HFFc6 (cell line): ENCODE results near the gene SLC26A6. TPM values are rescaled to one million over a fixed set of nuclear protein-coding genes. Genes with fewer than 3 reads are reported as not detected.

Experiments used
- DNase-seq: peaks from one replicate; pipeline ENCODE4 v3.0.0-alpha.2; 2018
- H3K27ac Mint-ChIP-seq: 2 replicates; pipeline ENCODE4 v1.8.0; 2020; ENCODE audit warnings: mild to moderate bottlenecking, mixed read lengths
- H3K27me3 Mint-ChIP-seq: 2 replicates; pipeline ENCODE4 v1.8.0; 2021; ENCODE audit warnings: mild to moderate bottlenecking, moderate library complexity, mixed read lengths; ENCODE audit not compliant: insufficient read depth
- H3K36me3 Mint-ChIP-seq: 2 replicates; pipeline ENCODE4 v1.8.0; 2021; ENCODE audit warnings: low read depth, mixed read lengths
- H3K4me1 Mint-ChIP-seq: 2 replicates; pipeline ENCODE4 v1.8.0; 2020; ENCODE audit warnings: low read depth, mixed read lengths
- H3K4me3 Mint-ChIP-seq: 2 replicates; pipeline ENCODE4 v1.8.0; 2020; ENCODE audit warnings: mild to moderate bottlenecking, moderate library complexity, mixed read lengths
- H3K9me3 Mint-ChIP-seq: 2 replicates; pipeline ENCODE4 v1.8.0; 2020; ENCODE audit warnings: mild to moderate bottlenecking, mixed read lengths
- CTCF ChIP-seq: fragments of 200-600 bp; sonication (generic); IDR thresholded peaks from 2 replicates; pipeline ENCODE4 v1.5.0; 2021; ENCODE audit warnings: antibody characterized with exemption, mild to moderate bottlenecking
- total RNA-seq, 6 experiments: library from RNA; stranded (reverse); fragmentation: NEBNext Ultra II Directional; extraction: Animal tissue kit (Norgen Biotek cat#: 25700); gene quantifications; 2 replicates in 1 of 6; 3 replicates in 5 of 6; pipeline ENCODE4 v1.2.3, GENCODE V29; 2021

SLC26A6 gene
- total RNA-seq, 6 experiments from 2014 or later = 15.1 to 19.6 (median 17.5) TPM

GRCh38 chr3:48629894-48630293, 5.4 kb downstream of the SLC26A6 start:
- DNase-seq = no peak
- no peak for TF ChIP-seq CTCF
- Mint-ChIP-seq H3K36me3 (peaks cover 22% of the 10 kb centered on the region), H3K4me3 (no peak overlapping the region), H3K9me3 (no peaks in the 10 kb centered on the region), H3K27ac (no peak overlapping the region), H3K27me3 (no peaks in the 10 kb centered on the region; the same call in 1 of the 2 replicates), H3K4me1 (peaks cover 10% of the 10 kb centered on the region; the same call in 1 of the 2 replicates)

- Mint-ChIP-seq H3K27me3 (no peaks in the 10 kb centered on the region; the same call in 1 of the 2 replicates), H3K36me3 (peaks cover 25% of the 10 kb centered on the region), H3K27ac (no peak overlapping the region), H3K4me1 (no peaks in the 10 kb centered on the region), H3K9me3 (no peaks in the 10 kb centered on the region), H3K4me3 (no peak overlapping the region)
- DNase-seq = no peak
- no peak for TF ChIP-seq CTCF
Measured at GRCh38 chr3:48628277-48629017, 6.8 kb downstream of the SLC26A6 start.

- peaks cover 21% of the 10 kb centered on the region for H3K36me3 Mint-ChIP-seq
- H3K27ac Mint-ChIP-seq = no peak overlapping the region
- TF ChIP-seq CTCF = no peak
- no peak overlapping the region for H3K4me3 Mint-ChIP-seq
- no peaks in the 10 kb centered on the region for H3K9me3 Mint-ChIP-seq
- no peaks in the 10 kb centered on the region for H3K4me1 Mint-ChIP-seq
- no peak for DNase-seq
- H3K27me3 Mint-ChIP-seq = no peaks in the 10 kb centered on the region; the same call in 1 of the 2 replicates
Measured at GRCh38 chr3:48625600-48625999, 9.7 kb downstream of the SLC26A6 start.

- no peak for DNase-seq
- TF ChIP-seq CTCF = no peak
Measured at GRCh38 chr3:48624767-48625166, 10.5 kb downstream of the SLC26A6 start.

GRCh38 chr3:48623851-48624547, 11.3 kb downstream of the SLC26A6 start:
- TF ChIP-seq CTCF = no peak
- Mint-ChIP-seq H3K27me3 (no peaks in the 10 kb centered on the region), H3K9me3 (no peaks in the 10 kb centered on the region), H3K4me1 (no peaks in the 10 kb centered on the region), H3K36me3 (peaks cover 21% of the 10 kb centered on the region), H3K27ac (no peak overlapping the region), H3K4me3 (no peak overlapping the region)
- no peak for DNase-seq

More at GRCh38 chr3:48624767-48625166, 10.5 kb downstream of the SLC26A6 start:
- H3K27me3 Mint-ChIP-seq = no peaks in the 10 kb centered on the region
- no peak overlapping the region for H3K4me3 Mint-ChIP-seq
- no peaks in the 10 kb centered on the region for H3K9me3 Mint-ChIP-seq
- H3K36me3 Mint-ChIP-seq = peaks cover 21% of the 10 kb centered on the region
- H3K27ac Mint-ChIP-seq = no peak overlapping the region
- H3K4me1 Mint-ChIP-seq = no peaks in the 10 kb centered on the region
